Esophagus (tissue), 2 donors: Measurements from ENCODE around the gene IL18R1. TPM values are rescaled to one million over a fixed set of nuclear protein-coding genes. Genes with fewer than 3 reads are reported as not detected.

ENCODE experiments used
- polyA plus RNA-seq, 2 donors: library from polyadenylated mRNA; stranded (reverse); fragments of 200-250 nt; gene quantifications; one replicate each; pipeline ENCODE4 v1.2.3, GENCODE V29; 2013
- donor health status: healthy with polysubstance abuse.
- donor health status: Bipolar disorder and iron deficiency.

Gene IL18R1
- polyA plus RNA-seq, 2 donors: 0.83 to 0.95 TPM

Other genes starting within 250 kb of the IL18R1 start
- 10 to 100 TPM; 11.7 to 12.7 TPM for gene IL1R1, start 213.1 kb upstream of the IL18R1 start, polyA plus RNA-seq
- gene IL1RL2, start 168.8 kb upstream of the IL18R1 start, polyA plus RNA-seq: 1 to 10 TPM; 5.0 to 6.1 TPM
- gene IL1RL1, start 44.2 kb upstream of the IL18R1 start, polyA plus RNA-seq: under 1 TPM; 0.18 to 0.44 TPM
- gene IL18RAP, start 67.4 kb downstream of the IL18R1 start, polyA plus RNA-seq: 1 to 10 TPM in 1 of 2 donors, under 1 TPM in 1; 0.55 to 1.2 TPM
- gene SLC9A4, start 117.4 kb downstream of the IL18R1 start, polyA plus RNA-seq: 1 to 10 TPM; 1.8 to 2.0 TPM